ENCODE data around the gene GGCX.
"Not testable (repeated sequence)": the region's sequence is repeated elsewhere in the genome, so short reads cannot be mapped to it uniquely, and the experiment has no call there.

Gene GGCX

DNA sequence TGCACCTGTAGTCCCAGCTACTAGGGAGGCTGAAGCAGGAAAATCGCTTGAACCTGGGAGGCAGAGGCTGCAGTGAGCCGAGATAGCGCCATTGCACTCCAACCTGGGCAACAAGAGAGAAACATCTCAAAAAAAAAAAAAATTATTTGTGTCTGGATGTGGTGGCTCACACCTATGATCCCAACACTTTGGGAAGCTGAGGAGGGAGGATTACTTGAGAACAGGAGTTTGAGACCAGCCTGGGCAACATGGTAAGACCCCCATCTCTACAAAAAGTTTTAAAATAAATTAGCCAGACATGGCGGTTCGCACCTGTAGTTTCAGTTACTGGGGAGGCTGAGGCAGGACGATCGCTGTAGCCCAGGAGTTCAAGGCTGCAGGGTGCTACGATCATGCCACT is 14.4 kb upstream of the GGCX start:
- DNase-seq (ENCODE audit: low spot score) = no peak

GRCh38 chr2:85566265-85566664 is 5.0 kb upstream of the GGCX start:
- no peak for DNase-seq (ENCODE audit: low spot score)

GRCh38 chr2:85564144-85564563 is 2.9 kb upstream of the GGCX start:
- no peak for DNase-seq (ENCODE audit: low spot score)

DNA sequence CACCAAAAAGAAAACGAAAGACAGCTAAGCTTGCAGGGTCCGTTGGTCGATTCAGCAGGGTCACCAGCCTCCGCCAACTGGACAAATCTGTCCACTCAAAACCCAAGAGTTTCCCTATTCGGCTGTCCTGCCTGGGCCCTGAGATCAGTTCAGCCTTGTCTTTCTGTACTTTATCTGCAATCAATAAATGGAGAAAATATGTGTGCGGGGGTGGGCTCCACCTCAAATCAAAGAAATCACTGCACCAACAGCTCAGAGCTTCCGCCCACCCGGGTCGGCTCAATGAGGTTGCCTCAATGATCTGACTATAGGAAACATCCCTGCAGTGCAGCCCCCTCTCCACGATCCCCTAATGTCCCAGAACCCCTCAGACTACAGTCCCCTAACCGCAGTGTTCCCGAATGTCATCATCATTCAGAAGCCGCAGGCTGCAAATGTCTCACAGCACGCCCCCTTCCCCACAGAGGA is 447 bp downstream of the GGCX start:
- DNase-seq (ENCODE audit: low spot score) = no peak

GRCh38 chr2:85560403-85560726 is 928 bp downstream of the GGCX start:
- not testable (repeated sequence) for DNase-seq (ENCODE audit: low spot score)

DNA sequence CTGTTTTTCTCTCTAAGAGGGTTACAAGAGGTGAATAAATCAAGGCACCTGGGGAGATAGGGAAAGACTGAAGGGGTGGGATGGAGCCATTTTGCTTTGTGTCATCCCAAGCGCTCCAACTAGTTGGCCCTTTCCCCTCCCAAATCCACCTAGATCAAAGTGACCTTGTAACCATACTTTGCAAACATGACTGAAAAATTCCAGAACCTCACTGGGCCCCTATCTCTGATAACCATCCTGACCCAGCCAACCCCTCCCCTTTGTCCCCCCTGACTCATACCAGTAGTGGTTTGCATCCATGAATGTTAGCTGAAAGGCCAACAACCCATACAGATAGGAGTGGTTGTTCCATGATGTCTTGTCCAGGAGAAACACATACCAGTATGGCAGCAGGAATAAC is 3.1 kb downstream of the GGCX start:
- DNase-seq (ENCODE audit: low spot score) = no peak

- DNase-seq (ENCODE audit: low spot score) = no peak
Measured at GRCh38 chr2:85557130-85557529, 4.2 kb downstream of the GGCX start.

DNA sequence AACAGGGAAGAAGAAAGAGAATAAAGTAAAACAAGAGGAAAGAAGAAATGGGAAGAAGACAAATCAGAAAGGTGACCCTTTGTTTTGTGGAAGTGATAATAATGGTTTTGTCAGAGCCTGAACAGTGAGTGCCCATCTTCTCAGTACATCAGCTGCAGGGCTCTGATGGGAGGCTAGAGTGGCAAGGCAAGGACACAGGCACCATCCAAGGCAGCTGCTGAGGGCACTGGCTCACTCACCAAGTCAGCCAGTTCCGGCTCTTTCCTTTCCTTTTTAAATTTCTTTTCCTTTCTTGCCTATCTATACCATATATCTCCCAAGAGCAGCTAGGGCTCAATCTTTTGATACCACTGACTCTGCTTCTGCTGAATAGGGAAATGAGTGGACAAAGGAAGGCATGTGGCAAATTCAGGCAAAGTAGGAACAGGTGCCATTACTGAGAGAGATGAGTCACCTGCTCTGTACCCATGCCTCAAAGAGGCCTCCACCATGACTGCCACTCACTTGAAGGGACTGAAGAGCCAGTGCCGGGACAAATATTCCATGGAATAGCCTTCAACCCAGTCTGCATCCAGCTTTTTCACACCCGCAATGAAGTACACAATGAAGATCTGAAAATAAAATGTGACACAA is 6.2 kb downstream of the GGCX start:
- DNase-seq (ENCODE audit: low spot score) = no peak

- no peak for DNase-seq (ENCODE audit: low spot score)
Measured at GRCh38 chr2:85553184-85553583, 8.1 kb downstream of the GGCX start.

GRCh38 chr2:85551698-85552678 is 9.3 kb downstream of the GGCX start:
- DNase-seq (ENCODE audit: low spot score) = peak; percentile 77

GRCh38 chr2:85550486-85550885 is 10.8 kb downstream of the GGCX start:
- no peak for DNase-seq (ENCODE audit: low spot score)

DNA sequence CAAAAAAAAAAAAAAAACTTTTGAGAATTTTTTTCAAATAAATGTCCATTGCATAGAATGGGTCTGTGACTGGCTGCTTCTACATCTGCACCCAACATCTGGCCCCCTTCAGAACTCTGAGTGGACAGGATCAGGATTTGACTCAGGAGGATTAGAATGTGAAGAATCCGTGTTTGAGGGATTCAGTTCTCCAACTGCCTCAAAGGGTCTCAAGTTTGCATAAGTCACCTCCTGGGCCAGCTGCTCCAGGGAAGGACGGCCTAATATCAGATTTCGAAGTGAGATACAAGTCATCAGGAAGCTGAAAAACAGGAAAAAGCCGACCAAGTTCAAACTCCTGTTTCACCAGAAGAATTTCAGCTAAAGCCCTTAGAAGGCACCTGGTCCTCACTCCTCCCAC is 11.5 kb downstream of the GGCX start:
- DNase-seq (ENCODE audit: low spot score) = no peak

DNA sequence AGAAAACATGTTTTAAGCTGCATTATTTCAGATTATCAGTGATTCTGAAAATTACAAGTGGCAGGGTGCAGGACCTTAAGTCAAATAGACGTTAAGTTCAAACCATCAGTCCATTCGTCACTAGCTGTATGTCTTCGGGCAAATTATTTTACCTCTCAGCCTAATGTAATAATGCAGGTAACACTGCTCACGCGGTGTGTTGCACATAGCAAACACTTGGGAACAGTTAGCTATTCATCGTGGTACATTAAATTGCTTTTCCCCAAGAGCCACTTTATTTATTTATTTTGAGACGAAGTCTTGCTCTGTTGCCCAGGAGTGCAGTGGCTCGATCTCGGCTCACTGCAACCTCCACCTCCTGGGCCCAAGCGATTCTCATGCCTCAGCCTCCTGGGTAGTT is 12.2 kb downstream of the GGCX start:
- DNase-seq (ENCODE audit: low spot score) = no peak

DNA sequence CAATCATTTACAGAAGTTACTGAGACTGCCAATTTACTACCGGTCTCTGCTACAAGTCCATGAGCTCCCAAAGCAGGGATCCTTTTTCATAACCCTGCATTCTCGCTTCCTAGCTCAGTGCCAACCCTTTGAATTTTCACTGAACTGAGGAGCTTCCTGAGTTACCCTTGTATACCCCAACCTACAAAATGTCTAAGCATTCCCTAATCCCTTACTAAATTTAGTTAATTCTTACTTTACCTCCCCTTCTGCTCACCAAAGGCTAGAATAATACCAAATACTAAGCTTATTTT is 12.7 kb downstream of the GGCX start:
- DNase-seq (ENCODE audit: low spot score) = no peak

- no peak for DNase-seq (ENCODE audit: low spot score)
Measured at GRCh38 chr2:85547859-85548607, 13.3 kb downstream of the GGCX start.

GRCh38 chr2:85547089-85547858 is 14.0 kb downstream of the GGCX start:
- no peak for DNase-seq (ENCODE audit: low spot score)

GRCh38 chr2:85545780-85546240 is 15.5 kb downstream of the GGCX start:
- peak; percentile 31 for DNase-seq (ENCODE audit: low spot score)

DNA sequence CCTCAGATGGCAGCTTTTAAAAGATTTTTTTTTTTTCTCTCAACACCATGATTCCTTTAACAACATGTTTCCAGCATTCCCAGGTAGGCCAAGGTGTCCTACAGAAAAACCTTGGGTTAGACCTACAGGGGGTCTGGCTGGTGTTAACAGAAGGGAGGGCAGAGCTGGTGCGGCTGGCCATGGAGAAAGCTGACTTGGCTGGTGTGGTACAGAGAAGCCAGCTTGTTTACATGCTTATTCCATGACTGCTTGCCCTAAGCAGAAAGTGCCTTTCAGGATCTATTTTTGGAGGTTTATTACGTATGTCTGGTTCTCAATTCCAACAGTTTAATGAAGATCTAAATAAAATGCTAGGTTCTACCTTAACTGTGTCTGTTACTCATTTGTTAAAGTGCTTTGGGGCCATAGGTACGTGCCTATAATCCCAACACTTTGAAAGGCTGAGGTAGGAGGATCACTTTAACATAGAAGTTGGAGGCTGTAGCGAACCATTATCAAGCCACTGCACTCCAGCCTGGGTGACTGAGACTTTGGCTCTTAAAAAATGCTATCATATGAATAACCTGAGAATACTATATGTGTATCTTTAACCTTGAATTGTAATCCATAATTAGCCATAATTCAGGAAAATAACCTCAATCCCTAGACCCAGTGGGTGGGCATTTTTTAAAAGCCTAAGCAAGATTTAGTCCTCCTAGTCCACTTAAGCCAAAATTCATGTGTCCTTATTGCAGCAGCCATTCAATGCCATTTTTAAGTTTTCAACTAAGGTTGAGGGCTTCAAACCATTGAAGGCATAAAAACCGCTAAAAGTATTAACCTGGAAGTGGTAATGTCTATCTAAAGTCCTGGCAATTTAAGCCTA is 16.1 kb downstream of the GGCX start:
- DNase-seq (ENCODE audit: low spot score) = not testable (repeated sequence)

DNA sequence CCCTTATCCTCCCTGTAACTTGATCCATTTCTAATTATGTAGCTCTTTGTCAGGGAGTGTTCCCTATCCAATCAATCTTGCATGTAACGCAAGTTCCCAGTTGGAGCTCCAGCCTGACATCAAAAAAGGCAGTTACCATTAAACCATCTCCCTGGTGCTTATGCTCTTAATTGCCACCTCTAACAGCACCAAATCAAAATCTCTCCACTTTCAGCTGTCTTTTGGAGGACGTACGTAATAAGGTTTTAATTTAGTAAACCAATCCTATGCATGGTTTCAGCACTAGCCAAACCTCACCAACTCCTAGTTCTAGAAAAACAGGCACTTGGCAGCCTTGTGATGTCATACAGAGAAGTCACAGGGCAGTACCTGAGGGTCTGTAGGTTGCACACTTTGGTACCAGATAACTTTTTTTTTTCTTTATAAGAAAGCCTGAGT is 17.0 kb downstream of the GGCX start:
- not testable (repeated sequence) for DNase-seq (ENCODE audit: low spot score)

DNA sequence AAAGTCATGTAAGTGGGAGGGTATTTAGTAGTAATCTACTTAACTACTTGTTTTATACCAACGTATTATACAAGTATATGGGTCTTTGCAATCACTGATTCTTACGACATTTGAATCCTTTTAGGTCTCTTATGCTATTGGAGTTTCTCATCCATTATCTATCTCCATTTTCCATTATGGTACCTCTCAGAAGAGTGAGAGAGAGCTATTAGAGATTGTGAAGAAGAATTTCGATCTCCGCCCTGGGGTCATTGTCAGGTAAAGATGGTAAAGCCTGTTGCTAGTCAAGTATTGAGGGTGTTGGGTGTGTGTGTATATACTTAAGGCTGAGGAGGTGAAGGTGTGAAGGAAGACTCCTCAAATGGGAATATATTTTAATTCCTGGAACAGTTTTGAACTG is 18.5 kb downstream of the GGCX start:
- no peak for DNase-seq (ENCODE audit: low spot score)
